ENCODE data around the gene RRP1B. TPM values are rescaled to one million over a fixed set of nuclear protein-coding genes. Genes with fewer than 3 reads are reported as not detected.

The RRP1B gene
- total and polyA plus RNA-seq, 2 experiments from 2014 or later, result 54.8 to 95.7 TPM

GRCh38 chr21:43662286-43662685 lies 2.9 kb downstream of the RRP1B start:
- Mint-ChIP-seq H3K9me3 (peaks cover 4% of the 10 kb centered on the region; the same call in 1 of the 3 replicates), H3K27me3 (ENCODE audit: insufficient read depth, low read depth, poor library complexity) (peaks cover 10% of the 10 kb centered on the region), H3K4me1 (peaks cover 22% of the 10 kb centered on the region), H3K36me3 (ENCODE audit: low read depth) (peaks cover 66% of the 10 kb centered on the region), H3K4me3 (no peak overlapping the region), H3K27ac (no peak overlapping the region)
- Histone ChIP-seq H3K79me2 (replicated peaks; ENCODE audit: insufficient read depth) (peaks cover 78% of the 10 kb centered on the region), H3K4me2 (no peak overlapping the region), H3F3A (replicated peaks; ENCODE audit: low read depth) (peaks cover 17% of the 10 kb centered on the region; the same call in 1 of the 2 replicates), H3K27ac (ENCODE audit: low read depth) (no peak overlapping the region), H3K4me3 (no peak overlapping the region), H2AFZ (no peak overlapping the region), H4K20me1 (replicated peaks; ENCODE audit: insufficient read depth) (peaks cover 35% of the 10 kb centered on the region), H3K4me1 (ENCODE audit: insufficient read depth) (peaks cover 14% of the 10 kb centered on the region), H3K9me2 (ENCODE audit: insufficient read depth) (no peaks in the 10 kb centered on the region), H3K36me3 (ENCODE audit: insufficient read depth) (peaks cover 22% of the 10 kb centered on the region), H3K27me3 (ENCODE audit: insufficient read depth) (no peaks in the 10 kb centered on the region)
- DNase-seq (ENCODE audit: low spot score) (no peak), ATAC-seq (no peak)
- no peak for TF ChIP-seq ETS1 (IDR thresholded peaks at IDR 0.05)
- TF ChIP-seq ZNF331 (CRISPR knock-in tag; IDR thresholded peaks at IDR 0.05; ENCODE audit: low read depth), result no peak
- no peak for TF ChIP-seq STAT1 (IDR thresholded peaks at IDR 0.05; ENCODE audit: unreplicated experiment)
- TF ChIP-seq POLR2AphosphoS5 (IDR thresholded peaks at IDR 0.05; ENCODE audit: low read depth), result no peak
- no peak for TF ChIP-seq ZNF114 (CRISPR knock-in tag; IDR thresholded peaks at IDR 0.05)
- no peak for TF ChIP-seq JUNB (IDR thresholded peaks at IDR 0.05; ENCODE audit: unreplicated experiment)
- no peak for TF ChIP-seq EZH2 (IDR thresholded peaks at IDR 0.05; ENCODE audit: low read depth, unreplicated experiment)
- no peak for TF ChIP-seq EZH2phosphoT487 (IDR thresholded peaks at IDR 0.05; ENCODE audit: unreplicated experiment)
- no peak for TF ChIP-seq CTCF (conservative IDR thresholded peaks at IDR 0.05; ENCODE audit: low read depth in 2 of 2)
- no peak for TF ChIP-seq NANOG (IDR thresholded peaks at IDR 0.05; ENCODE audit: borderline replicate concordance)

GRCh38 chr21:43663033-43663432 lies 3.7 kb downstream of the RRP1B start:
- H4K20me1 ChIP-seq (replicated peaks; ENCODE audit: insufficient read depth), result peaks cover 42% of the 10 kb centered on the region
- Mint-ChIP-seq H3K27me3 (ENCODE audit: insufficient read depth, low read depth, poor library complexity) (peaks cover 10% of the 10 kb centered on the region), H3K4me1 (peaks cover 22% of the 10 kb centered on the region), H3K9me3 (peaks cover 4% of the 10 kb centered on the region; the same call in 1 of the 3 replicates), H3K4me3 (no peak overlapping the region), H3K36me3 (ENCODE audit: low read depth) (peaks cover 69% of the 10 kb centered on the region), H3K27ac (no peak overlapping the region)
- TF ChIP-seq STAT1 (IDR thresholded peaks at IDR 0.05; ENCODE audit: unreplicated experiment) (no peak), REST (IDR thresholded peaks at IDR 0.05; ENCODE audit: unreplicated experiment) (no peak)
- no peak overlapping the region for H3K27ac ChIP-seq (ENCODE audit: low read depth)
- H3K36me3 ChIP-seq (ENCODE audit: insufficient read depth), result peaks cover 22% of the 10 kb centered on the region
- H3K79me2 ChIP-seq (replicated peaks; ENCODE audit: insufficient read depth), result peaks cover 85% of the 10 kb centered on the region
- no peaks in the 10 kb centered on the region for H3K9me2 ChIP-seq (ENCODE audit: insufficient read depth)
- H3K27me3 ChIP-seq (ENCODE audit: insufficient read depth), result no peaks in the 10 kb centered on the region
- peaks cover 14% of the 10 kb centered on the region for H3K4me1 ChIP-seq (ENCODE audit: insufficient read depth)
- H3K4me3 ChIP-seq, result no peak overlapping the region
- H2AFZ ChIP-seq, result no peak overlapping the region
- H3F3A ChIP-seq (replicated peaks; ENCODE audit: low read depth), result peaks cover 17% of the 10 kb centered on the region; the same call in 1 of the 2 replicates
- H3K4me2 ChIP-seq, result no peak overlapping the region
- ATAC-seq, result no peak
- no peak for DNase-seq (ENCODE audit: low spot score)

Data from GM23338 (cell line).